Measurements from ENCODE around the gene PDZD4. TPM values are rescaled to one million over a fixed set of nuclear protein-coding genes. Genes with fewer than 3 reads are reported as not detected.

The PDZD4 gene
- total RNA-seq, 1 donor from 2014 or later, result 165 TPM

DNA sequence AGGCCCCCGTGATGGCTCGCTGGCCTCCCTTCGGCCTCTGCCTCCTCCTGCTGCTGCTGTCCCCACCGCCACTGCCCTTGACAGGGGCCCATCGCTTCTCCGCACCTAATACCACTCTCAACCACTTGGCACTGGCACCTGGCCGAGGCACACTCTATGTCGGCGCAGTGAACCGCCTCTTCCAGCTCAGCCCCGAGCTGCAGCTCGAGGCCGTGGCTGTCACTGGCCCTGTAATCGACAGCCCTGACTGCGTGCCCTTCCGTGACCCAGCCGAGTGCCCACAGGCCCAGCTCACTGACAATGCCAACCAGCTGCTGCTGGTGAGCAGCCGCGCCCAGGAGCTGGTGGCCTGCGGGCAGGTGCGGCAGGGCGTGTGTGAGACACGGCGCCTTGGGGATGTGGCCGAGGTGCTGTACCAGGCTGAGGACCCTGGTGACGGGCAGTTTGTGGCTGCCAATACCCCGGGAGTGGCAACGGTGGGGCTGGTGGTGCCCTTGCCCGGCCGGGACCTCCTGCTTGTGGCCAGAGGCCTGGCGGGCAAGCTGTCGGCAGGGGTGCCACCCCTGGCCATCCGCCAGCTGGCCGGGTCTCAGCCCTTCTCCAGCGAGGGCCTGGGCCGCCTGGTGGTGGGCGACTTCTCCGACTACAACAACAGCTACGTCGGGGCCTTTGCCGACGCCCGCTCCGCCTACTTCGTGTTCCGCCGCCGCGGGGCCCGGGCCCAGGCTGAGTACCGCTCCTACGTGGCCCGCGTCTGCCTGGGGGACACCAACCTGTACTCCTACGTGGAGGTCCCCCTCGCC lies 63.3 kb downstream of the PDZD4 start:
- no peak for FAIRE-seq
- DNase-seq (ENCODE audit: low spot score in 2 of 2), result no peak

DNA sequence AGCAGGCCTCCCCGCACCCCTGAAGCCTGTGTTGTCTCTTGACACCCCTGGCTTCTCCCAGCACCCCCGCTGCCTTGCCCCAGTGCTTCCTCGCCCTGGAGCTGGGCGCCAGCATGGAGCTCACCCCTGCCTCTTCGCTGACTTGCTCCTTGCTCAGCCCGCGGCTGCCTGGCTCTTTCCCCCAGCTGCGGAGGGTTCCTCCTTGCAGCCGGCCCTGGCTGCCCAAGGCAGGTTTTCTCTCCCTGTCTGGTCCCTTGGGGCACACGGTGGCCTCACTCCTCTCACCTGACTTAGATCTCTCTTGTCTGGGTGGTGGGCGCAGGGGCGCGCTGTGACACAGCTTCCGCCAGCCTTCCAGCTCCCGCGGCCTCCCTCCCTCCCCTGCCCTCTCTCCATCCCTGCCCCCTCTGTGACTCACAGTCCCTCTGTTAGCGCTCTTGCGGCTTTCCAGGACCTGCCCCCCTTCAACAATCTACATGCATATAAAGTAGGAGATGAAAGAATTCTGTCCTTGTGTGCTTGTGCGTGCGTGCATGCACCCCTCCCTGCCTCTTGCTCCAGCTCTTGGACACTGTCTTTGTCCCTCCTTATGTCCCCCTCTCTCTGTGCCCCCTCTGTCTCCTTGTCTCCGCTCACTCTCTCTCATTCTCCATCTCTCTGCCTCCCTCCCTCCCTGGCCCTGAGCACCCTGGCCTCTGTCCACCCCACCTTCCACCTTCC lies 64.1 kb downstream of the PDZD4 start:
- DNase-seq (ENCODE audit: low spot score in 2 of 2), result peak in 1 of 2 donors; percentile 70
- FAIRE-seq, result no peak

DNA sequence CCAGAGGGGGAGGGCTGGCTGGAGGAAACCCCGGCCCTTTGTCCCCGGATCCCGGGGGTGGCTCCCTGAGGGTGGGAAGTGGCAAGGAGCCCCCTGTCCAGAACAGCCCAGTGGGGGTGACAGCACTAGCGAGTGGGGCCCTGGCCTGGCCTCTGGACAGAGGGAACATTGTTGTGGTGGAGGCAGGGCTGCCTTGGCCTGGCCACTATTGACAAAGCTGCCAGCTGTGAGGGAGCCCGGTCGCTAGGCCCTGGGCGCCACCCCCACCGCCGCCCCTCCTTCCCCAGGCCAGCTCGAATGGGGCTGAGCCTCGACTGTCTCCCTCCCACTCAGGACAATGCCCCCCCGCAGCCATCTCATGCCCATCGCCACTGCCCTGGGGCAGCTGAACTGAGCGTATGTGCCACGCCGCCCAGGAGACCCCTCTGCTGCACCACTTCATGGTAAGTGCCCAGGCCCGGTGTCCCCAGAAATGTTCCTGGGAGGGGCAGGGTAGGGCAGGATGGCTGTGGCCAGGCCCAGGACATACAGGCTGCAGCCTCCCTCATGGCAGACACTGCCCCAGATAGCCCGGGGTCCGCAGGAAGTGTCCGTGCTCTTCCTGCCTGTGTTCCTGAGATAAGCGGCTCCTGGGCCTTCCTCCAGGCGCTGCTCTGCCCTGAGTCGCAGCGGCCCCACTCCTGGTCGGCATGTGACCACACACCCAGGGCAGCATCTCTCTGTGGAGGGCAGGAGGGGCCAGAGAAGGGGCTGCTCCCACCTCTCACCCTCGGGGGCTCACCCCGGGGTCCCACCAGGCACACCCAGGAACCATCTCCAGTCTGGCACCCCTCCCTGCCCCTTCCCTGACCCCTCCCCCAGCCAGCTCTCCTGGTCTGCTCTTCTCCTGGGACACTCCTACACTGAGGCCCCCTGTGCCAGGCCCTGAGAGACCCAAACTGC lies 64.9 kb downstream of the PDZD4 start:
- no peak for FAIRE-seq

DNA sequence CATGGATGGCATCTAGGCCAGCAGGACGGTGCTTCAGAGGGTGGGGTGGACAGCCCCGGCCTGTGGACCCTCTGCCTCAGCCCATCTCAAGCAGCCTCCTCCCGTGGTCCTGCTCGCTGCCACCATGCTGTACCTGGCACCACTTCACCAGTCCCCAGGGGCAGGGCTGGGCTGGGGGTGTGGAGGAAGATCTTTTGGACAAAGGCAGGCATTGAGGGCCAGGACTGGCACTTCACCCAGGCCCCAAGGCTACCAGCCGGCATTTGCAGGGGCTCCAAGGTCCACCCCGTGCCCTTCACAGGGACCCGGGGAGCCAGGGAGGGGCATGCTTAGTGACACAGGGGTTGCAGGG lies 65.6 kb downstream of the PDZD4 start:
- DNase-seq (ENCODE audit: low spot score in 2 of 2), result no peak
- no peak for FAIRE-seq

More for the DNA sequence above, 64.9 kb downstream of the PDZD4 start:
- peak; percentile 60 to 87 for DNase-seq (ENCODE audit: low spot score in 2 of 2)

DNA sequence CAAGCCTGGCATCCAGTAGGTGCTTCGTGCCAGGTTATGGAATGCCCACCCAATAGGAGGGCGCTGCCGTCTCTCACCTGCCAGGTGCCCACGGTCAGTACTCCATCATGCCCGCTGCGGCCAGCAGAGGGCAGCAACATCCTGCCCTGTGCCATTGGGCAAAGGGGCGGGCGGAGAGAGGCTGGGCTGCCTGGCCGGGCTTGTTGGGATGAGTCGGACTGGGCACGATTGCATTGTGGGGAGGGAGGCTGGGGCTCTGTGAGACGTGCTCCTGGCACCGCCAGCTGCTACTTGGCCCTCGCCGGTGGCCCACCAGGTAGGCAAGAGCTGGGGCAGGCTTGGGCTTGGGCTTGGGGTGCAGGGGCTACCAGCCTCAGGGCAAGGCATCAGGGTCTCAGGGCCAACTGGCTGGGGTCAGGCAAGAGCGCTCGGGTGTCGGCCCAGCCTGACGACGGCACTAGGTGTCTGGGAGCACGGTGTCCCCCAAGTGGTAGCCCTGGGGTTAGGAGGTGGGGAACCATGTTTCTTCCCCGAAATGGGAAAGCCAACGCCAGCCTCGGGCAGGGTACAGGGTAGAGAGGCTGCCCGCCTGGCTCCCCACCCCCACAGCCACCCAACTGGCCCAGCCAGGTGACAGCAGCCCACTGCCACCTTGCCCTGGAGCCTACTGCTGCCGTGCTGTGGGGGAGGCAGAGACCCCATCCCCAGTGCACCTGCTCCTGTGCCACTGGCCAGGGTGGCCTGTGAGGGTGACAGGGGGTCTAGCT lies 66.2 kb downstream of the PDZD4 start, which contains the start of gene PLXNB3:
Gene PLXNB3, plus strand, starts transcription at position 261 of the 767 bp plus-strand sequence. CDS start 1,287 bp downstream, outside the sequence.
- peak; percentile 80 to 82 for DNase-seq (ENCODE audit: low spot score in 2 of 2)
- FAIRE-seq, result no peak

DNA sequence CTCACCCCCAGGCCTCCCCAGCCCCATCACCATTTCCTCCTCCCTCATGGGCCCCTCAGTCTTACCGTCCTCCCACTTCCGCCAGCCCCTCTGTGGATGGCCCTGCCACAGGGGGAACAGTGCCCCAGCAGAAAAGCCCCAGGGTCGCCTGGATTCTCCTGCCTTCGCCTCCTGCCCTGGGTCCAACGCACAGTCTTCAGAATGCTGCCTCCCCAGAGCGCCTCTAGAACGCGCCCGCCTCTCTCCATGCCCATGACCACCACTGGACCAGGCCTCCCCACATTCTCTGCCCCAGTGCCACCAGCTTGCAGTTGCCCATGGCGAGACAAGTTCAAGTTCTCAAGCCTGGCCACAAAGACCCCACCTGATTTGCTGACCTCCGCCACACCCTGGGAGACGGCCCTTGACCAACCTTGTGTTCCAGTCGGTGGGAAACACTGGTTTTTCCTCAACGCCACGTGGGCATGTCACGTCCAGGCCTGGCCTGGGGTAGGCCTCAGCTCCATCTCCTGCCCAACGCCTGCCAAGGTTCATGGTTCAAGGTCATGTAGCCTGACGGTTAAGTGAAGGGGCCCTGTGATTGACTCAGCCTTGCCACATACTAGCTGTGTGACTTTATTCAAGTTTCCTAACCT lies 66.9 kb downstream of the PDZD4 start:
- FAIRE-seq, result no peak
- DNase-seq (ENCODE audit: low spot score in 2 of 2), result no peak

DNA sequence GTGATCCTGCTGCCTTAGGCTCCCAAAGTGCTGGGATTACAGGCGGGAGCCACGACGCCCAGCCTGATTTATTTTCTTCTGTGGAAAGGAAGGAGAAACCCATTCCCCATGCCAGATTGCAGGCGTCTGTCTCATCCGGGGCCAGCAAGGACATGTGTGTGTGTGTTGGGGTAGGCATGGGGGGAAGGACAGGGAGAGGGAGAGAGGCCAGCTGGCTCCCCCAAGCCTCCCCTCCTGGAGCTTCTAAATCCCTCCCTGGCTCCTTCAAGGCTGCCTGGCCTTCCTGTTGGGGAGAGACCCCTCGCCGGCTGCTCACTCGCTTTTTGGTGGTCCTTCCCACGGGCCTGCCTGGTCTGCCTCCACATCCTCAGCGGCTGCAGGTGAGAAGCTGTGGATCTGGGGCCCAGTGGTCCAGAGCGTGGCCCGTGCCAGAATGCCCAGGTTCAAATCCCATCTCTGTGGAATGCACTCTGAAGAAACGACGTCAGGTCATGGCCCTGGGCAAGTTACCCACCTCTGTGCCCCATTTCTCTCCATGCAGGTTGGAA lies 67.6 kb downstream of the PDZD4 start:
- FAIRE-seq (no peak), DNase-seq (ENCODE audit: low spot score in 2 of 2) (no peak)

DNA sequence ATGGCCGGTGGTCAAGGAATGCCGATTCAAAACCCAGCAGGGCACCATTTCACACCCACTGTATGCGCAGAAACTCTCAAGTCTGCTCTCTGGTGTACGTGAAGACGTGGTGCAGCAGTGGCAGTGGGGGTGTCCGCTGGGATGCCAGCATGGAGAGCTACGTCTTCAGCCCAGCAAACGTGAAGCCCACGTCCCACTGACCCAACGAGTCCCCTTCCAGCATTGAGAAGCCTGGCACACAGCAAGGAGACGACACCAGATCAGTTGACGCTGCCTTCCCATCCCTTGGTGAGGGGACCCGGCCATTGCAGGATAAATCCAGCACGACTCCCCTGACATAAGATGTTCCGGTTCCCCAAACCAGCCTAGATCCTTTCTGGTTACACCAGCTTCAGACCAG lies 68.5 kb downstream of the PDZD4 start:
- FAIRE-seq (no peak), DNase-seq (ENCODE audit: low spot score in 2 of 2) (no peak)

DNA sequence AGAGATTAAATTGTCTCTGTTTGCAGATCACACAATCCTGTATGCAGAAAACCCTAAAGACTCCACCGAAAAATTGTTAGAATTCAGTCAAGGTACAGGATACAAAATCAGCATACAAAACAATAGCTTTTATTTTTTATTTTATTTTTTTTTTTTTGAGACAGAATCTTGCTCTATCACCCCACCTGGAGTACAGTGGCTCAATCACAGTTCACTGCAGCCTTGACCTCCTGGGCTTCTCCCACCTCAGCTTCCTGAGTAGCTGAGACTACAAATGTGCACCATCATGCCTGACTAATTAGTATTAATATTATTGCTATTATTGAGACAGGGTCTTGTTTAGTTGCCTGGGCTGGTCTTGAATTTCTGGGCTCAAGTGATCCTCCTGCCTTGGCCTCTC lies 75.2 kb downstream of the PDZD4 start:
- FAIRE-seq, result no peak

More for the DNA sequence above, 75.2 kb downstream of the PDZD4 start:
- DNase-seq (ENCODE audit: low spot score in 2 of 2), result no peak

Other genes starting within 250 kb of the PDZD4 start
- gene CCNQ, start 231.4 kb downstream of the PDZD4 start, total RNA-seq, result 21.2 TPM
- gene DUSP9, start 183.3 kb downstream of the PDZD4 start, total RNA-seq, result 2.9 TPM
- 18.3 TPM for gene PNCK, start 156.7 kb downstream of the PDZD4 start, total RNA-seq
- gene SLC6A8, start 142.6 kb downstream of the PDZD4 start, total RNA-seq, result 12.2 TPM
- 57.5 TPM for gene BCAP31, start 106.2 kb downstream of the PDZD4 start, total RNA-seq
- gene ABCD1, start 105.7 kb downstream of the PDZD4 start, total RNA-seq, result 3.7 TPM
- 0.82 TPM for gene PLXNB3, start 66.3 kb downstream of the PDZD4 start, total RNA-seq
- under 0.01 TPM for gene SRPK3, start 49.5 kb downstream of the PDZD4 start, total RNA-seq
- 49.7 TPM for gene IDH3G, start 36.2 kb downstream of the PDZD4 start, total RNA-seq
- 84.4 TPM for gene SSR4, start 35.9 kb downstream of the PDZD4 start, total RNA-seq
- gene L1CAM, start 55.6 kb upstream of the PDZD4 start, total RNA-seq, result 101 TPM
- gene AVPR2, start 74.1 kb upstream of the PDZD4 start, total RNA-seq, result not detected
- 5.7 TPM for gene ARHGAP4, start 95.7 kb upstream of the PDZD4 start, total RNA-seq
- gene NAA10, start 104.5 kb upstream of the PDZD4 start, total RNA-seq, result 21.6 TPM
- 2.4 TPM for gene RENBP, start 114.1 kb upstream of the PDZD4 start, total RNA-seq
- gene HCFC1, start 141.3 kb upstream of the PDZD4 start, total RNA-seq, result 9.4 TPM
- 1.6 TPM for gene TMEM187, start 142.2 kb upstream of the PDZD4 start, total RNA-seq
- gene IRAK1, start 189.4 kb upstream of the PDZD4 start, total RNA-seq, result 6.9 TPM

Data from frontal cortex (tissue), 4 donors.